Suprapubic skin (tissue), 4 donors: ENCODE measurements around the gene IRF9. TPM values are rescaled to one million over a fixed set of nuclear protein-coding genes. Genes with fewer than 3 reads are reported as not detected.

Source experiments
- DNase-seq, 2 donors: peaks; one replicate each; pipeline ENCODE4 v3.0.0-alpha.2; 2019; ENCODE audit warnings: low spot score in 2 of 2
- H3K27ac ChIP-seq: fragments of 200-600 bp; sonication (generic); one replicate; pipeline ENCODE4 v1.5.1; 2019
- H3K27me3 ChIP-seq: fragments of 200-600 bp; sonication (generic); one replicate; pipeline ENCODE4 v1.5.1; 2019
- H3K36me3 ChIP-seq: fragments of 200-600 bp; sonication (generic); one replicate; pipeline ENCODE4 v1.5.1; 2019
- H3K4me1 ChIP-seq: fragments of 200-600 bp; sonication (generic); one replicate; pipeline ENCODE4 v1.5.1; 2019
- H3K4me3 ChIP-seq: fragments of 200-600 bp; sonication (generic); one replicate; pipeline ENCODE4 v1.5.1; 2019; ENCODE audit warnings: mild to moderate bottlenecking
- H3K9me3 ChIP-seq: fragments of 200-600 bp; sonication (generic); one replicate; pipeline ENCODE4 v1.5.1; 2019
- EP300 ChIP-seq: sonication (generic); formaldehyde crosslinking; IDR thresholded peaks from one replicate; pipeline ENCODE4 v1.6.1; 2017; ENCODE audit warnings: antibody characterized with exemption
- POLR2A ChIP-seq, 2 donors: fragments of 450-650 bp; IDR thresholded peaks; one replicate each; pipeline ENCODE4 v1.6.1; 2017; ENCODE audit warnings: antibody characterized with exemption in 2 of 2, mild to moderate bottlenecking in 2 of 2, moderate library complexity in 2 of 2
- POLR2AphosphoS5 ChIP-seq, 3 donors: sonication (generic); formaldehyde crosslinking; IDR thresholded peaks; one replicate each; pipeline ENCODE4 v1.6.1; 2017; ENCODE audit warnings: antibody characterized with exemption in 3 of 3
- WGBS: methylation state at CpG from one replicate; pipeline ENCODE4 v1.1.5; 2018; 5-methylcytosine and 5-hydroxymethylcytosine counted together
- total RNA-seq, 4 donors: library from RNA; depleted of rRNA; stranded (reverse); fragments of >200 nt; gene quantifications; one replicate each; pipeline ENCODE4 v1.1.0, GENCODE V29; 2016
- TF ChIP-seq, protein P1 (sequence below), 2 donors: fragments of 200-600 bp in 1 of 2; fragments of 450-650 bp in 1 of 2; sonication (generic) in 1 of 2; IDR thresholded peaks; one replicate each; pipeline ENCODE4 v1.5.1; 2016 to 2019; ENCODE audit warnings: antibody characterized with exemption in 2 of 2, mild to moderate bottlenecking in 1 of 2, moderate library complexity in 1 of 2

Gene IRF9
- total RNA-seq, 4 donors from 2014 or later = 31.1 to 45.2 (median 37.5) TPM

DNA sequence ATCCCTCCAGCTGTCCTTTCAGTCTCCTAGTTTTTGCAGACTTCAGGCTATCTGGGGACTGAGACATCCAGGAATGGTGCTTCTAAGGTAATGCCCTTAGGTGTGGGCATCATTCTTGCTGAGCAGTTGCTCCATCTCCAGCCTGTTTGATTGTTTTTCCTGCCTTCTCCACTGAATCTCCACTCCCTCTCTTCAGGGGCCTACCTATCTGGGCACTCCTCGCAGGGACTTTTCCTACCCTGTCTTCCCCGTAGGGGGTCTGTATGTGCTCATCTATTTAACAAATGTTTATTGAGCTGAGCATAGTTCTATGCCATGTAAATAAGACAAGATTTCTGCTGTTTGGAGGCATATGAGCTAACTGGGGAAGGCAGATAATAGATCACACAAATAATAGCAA is 28.1 kb upstream of the IRF9 start:
- no peak for TF ChIP-seq POLR2A (IDR thresholded peaks at IDR 0.05)
- TF ChIP-seq, protein P1, sequence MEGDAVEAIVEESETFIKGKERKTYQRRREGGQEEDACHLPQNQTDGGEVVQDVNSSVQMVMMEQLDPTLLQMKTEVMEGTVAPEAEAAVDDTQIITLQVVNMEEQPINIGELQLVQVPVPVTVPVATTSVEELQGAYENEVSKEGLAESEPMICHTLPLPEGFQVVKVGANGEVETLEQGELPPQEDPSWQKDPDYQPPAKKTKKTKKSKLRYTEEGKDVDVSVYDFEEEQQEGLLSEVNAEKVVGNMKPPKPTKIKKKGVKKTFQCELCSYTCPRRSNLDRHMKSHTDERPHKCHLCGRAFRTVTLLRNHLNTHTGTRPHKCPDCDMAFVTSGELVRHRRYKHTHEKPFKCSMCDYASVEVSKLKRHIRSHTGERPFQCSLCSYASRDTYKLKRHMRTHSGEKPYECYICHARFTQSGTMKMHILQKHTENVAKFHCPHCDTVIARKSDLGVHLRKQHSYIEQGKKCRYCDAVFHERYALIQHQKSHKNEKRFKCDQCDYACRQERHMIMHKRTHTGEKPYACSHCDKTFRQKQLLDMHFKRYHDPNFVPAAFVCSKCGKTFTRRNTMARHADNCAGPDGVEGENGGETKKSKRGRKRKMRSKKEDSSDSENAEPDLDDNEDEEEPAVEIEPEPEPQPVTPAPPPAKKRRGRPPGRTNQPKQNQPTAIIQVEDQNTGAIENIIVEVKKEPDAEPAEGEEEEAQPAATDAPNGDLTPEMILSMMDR (IDR thresholded peaks at IDR 0.05) = no peak
- TF ChIP-seq POLR2AphosphoS5 (IDR thresholded peaks at IDR 0.05) = no peak
- no peak for TF ChIP-seq EP300
- WGBS = 94% methylated on average over 2 of the region's 2 CpGs
- H3K27ac ChIP-seq = no peak overlapping the region

DNA sequence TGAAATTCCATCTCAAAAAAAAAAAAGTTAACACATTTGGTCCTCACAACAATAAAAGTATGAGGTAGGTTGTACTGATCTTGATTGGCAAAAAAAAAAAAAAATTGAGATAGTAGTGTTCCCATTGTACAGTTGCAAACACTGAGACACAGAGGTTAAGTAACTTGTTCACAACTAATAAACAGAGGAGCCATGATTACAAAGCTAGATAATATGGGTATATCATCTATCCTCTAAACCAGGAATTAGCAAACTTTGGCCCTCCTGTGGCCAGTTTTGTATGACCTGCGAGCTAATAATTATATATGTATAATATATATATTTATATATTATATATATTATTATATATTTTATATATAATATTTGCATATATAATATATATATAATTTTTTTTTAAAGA is 27.3 kb upstream of the IRF9 start:
- TF ChIP-seq POLR2AphosphoS5 (IDR thresholded peaks at IDR 0.05) (no peak), EP300 (no peak), POLR2A (IDR thresholded peaks at IDR 0.05) (no peak)
- TF ChIP-seq, protein P1 (IDR thresholded peaks at IDR 0.05) = no peak
- Histone ChIP-seq H3K36me3 (peaks cover 13% of the 10 kb centered on the region), H3K4me1 (peaks cover 34% of the 10 kb centered on the region), H3K4me3 (no peak overlapping the region), H3K27me3 (no peaks in the 10 kb centered on the region), H3K9me3 (no peaks in the 10 kb centered on the region), H3K27ac (no peak overlapping the region)
- no peak for DNase-seq
- 100% methylated on average over 1 of the region's 1 CpG for WGBS

More for the DNA sequence above, 28.1 kb upstream of the IRF9 start:
- H3K27me3 ChIP-seq = no peaks in the 10 kb centered on the region
- no peak for DNase-seq
- H3K9me3 ChIP-seq = no peaks in the 10 kb centered on the region
- peaks cover 33% of the 10 kb centered on the region for H3K4me1 ChIP-seq
- no peak overlapping the region for H3K4me3 ChIP-seq
- H3K36me3 ChIP-seq = peaks cover 6% of the 10 kb centered on the region

DNA sequence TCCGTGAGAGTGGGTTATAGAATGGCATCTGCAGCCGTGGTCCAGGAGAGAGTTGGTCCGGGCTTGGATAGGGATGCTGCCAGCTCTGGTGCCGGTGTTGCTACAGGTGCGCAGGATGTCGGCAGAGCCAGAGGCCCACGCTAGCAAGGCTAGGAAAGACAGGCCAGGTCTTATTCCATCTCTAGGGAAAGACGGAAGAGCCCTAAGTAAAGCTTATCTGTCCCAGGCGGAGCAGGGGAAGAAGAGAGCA is 25.6 kb upstream of the IRF9 start:
- peaks cover 52% of the 10 kb centered on the region for H3K4me1 ChIP-seq
- H3K9me3 ChIP-seq = no peaks in the 10 kb centered on the region
- DNase-seq = no peak
- H3K36me3 ChIP-seq = peaks cover 22% of the 10 kb centered on the region
- H3K27me3 ChIP-seq = no peaks in the 10 kb centered on the region
- H3K4me3 ChIP-seq = peak overlapping the region; percentile 99
- TF ChIP-seq, protein P1 (IDR thresholded peaks at IDR 0.05) = no peak
- TF ChIP-seq POLR2AphosphoS5 (IDR thresholded peaks at IDR 0.05) = no peak
- no peak for TF ChIP-seq EP300
- TF ChIP-seq POLR2A (IDR thresholded peaks at IDR 0.05) = no peak
- WGBS = 7% methylated on average over 9 of the region's 9 CpGs
- H3K27ac ChIP-seq = peak overlapping the region; percentile 93

DNA sequence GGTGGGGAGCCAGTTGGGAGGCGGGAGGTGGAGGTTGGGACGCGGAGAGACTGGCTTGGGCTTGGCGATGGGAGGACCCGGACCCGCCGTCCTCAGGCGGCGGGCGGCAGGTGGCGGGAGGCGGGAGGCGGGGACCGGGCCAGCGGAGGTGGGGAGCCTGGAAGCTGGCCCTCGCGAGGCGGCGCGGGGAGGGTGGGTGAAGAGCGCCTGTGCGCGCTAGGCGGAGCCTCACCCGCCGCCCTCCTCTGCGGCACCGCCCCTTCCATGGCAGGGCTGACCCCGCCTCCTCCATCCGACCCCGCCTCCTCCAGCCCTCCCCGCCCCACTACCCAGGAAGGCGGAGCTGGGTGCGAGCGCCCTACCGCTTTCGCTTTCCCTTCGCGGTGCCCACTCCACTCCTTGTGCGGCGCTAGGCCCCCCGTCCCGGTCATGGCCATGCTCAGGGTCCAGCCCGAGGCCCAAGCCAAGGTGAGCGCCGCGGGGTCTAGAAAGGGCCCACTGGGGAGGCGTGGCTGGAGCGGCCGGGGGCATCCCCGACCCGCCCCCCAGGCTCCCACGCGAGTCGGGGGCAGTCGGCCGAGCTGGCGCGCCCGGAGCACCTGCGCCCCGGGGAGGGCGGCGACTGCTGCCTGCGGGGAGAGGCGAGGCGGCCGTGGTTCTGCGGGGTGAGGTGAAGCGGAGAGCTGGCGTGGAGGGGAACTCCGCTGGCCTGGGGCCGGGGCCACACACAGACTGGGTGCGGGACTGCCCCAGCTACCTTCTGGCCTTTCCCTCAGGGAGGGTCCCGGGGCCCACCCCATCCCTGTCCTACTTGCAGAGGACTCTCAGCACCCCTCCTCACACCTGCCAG is 25.0 kb upstream of the IRF9 start, which contains the start of gene PSME1:
Gene PSME1 (plus strand): TSS at position 361 of the 850 bp plus-strand sequence. CDS start 69 bp downstream, at position 430.
- H3K4me1 ChIP-seq = peaks cover 57% of the 10 kb centered on the region
- H3K27me3 ChIP-seq = no peaks in the 10 kb centered on the region
- peak within 1 kb of the TSS; percentile 93 for H3K27ac ChIP-seq
- TF ChIP-seq POLR2AphosphoS5 (IDR thresholded peaks at IDR 0.05) (peak in 2 of 3 donors; percentile 8 to 13), POLR2A (IDR thresholded peaks at IDR 0.05) (no peak)
- TF ChIP-seq, protein P1 (IDR thresholded peaks at IDR 0.05) = no peak
- no peaks in the 10 kb centered on the region for H3K9me3 ChIP-seq
- 0% methylated on average over 45 of the region's 75 CpGs for WGBS
- peak; percentile 94 to 97 for DNase-seq
- peak within 1 kb of the TSS; percentile 99 for H3K4me3 ChIP-seq
- peaks cover 22% of the 10 kb centered on the region for H3K36me3 ChIP-seq

DNA sequence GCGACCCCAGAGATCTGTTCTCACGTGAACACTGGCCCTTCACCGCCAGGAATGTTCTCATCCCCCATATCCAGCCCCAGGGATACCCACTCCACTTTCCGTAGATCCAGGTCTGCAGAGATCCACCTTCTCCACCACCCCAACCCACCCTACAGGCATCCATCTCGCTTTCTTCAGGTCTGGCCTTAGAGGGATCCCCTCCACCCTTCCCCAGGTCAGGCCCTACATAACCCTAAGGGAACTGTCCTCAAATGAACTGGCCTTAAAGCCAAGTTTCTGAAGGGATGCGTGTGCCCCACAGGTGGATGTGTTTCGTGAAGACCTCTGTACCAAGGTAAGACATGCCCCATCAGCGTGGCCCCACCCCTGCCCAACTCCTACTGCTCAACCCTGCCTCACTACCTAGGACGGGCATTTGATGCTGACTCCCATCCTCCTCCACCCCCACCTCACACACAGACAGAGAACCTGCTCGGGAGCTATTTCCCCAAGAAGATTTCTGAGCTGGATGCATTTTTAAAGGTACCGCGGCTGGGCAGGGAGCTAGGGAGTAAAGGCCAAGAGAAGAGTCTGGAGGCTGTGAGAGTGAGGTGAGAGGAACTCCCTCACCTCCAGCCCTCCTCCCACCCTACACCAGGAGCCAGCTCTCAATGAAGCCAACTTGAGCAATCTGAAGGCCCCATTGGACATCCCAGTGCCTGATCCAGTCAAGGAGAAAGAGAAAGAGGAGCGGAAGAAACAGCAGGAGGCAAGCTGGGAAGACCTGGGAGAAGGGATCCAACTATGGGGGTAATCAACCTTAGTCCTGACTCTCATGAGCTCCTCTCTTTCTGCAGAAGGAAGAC is 24.2 kb upstream of the IRF9 start:
- H3K4me1 ChIP-seq = peaks cover 55% of the 10 kb centered on the region
- H3K36me3 ChIP-seq = peaks cover 22% of the 10 kb centered on the region
- DNase-seq = no peak
- 29% methylated on average over 13 of the region's 13 CpGs for whole genome bisulfite sequencing
- no peaks in the 10 kb centered on the region for H3K9me3 ChIP-seq
- H3K27me3 ChIP-seq = no peaks in the 10 kb centered on the region
- peak overlapping the region; percentile 93 for H3K27ac ChIP-seq
- H3K4me3 ChIP-seq = peak overlapping the region; percentile 99
- TF ChIP-seq, protein P1 (IDR thresholded peaks at IDR 0.05) = no peak
- TF ChIP-seq POLR2A (IDR thresholded peaks at IDR 0.05) = no peak
- no peak for TF ChIP-seq POLR2AphosphoS5 (IDR thresholded peaks at IDR 0.05)
- no peak for TF ChIP-seq EP300
